Cardiac muscle cell (in vitro differentiated cells and primary cell): ENCODE results near the gene MPEG1. TPM values are rescaled to one million over a fixed set of nuclear protein-coding genes. Genes with fewer than 3 reads are reported as not detected.

ENCODE experiments used
- DNase-seq, 2 donors: peaks; one replicate each; pipeline versions ENCODE4 v3.0.0 to v3.0.0-alpha.2; 2010 to 2017; ENCODE audit warnings: low read depth in 1 of 2, low spot score in 1 of 2
- H3K27ac ChIP-seq: fragments of 200-600 bp; sonication (generic); 2 replicates; pipeline ENCODE4 v1.5.1; 2016
- H3K27me3 ChIP-seq: fragments of 200-600 bp; sonication (generic); 2 replicates; pipeline ENCODE4 v1.6.0; 2016; ENCODE audit warnings: control low read depth
- H3K36me3 ChIP-seq: fragments of 200-600 bp; sonication (generic); 2 replicates; pipeline ENCODE4 v1.5.1; 2016; ENCODE audit warnings: control low read depth
- H3K4me1 ChIP-seq: fragments of 200-600 bp; sonication (generic); 2 replicates; pipeline ENCODE4 v1.8.1; 2017; ENCODE audit warnings: low read depth, mild to moderate bottlenecking, mixed run types
- H3K4me3 ChIP-seq: fragments of 200-600 bp; sonication (generic); 2 replicates; pipeline ENCODE4 v1.5.1; 2016; ENCODE audit warnings: mild to moderate bottlenecking
- H3K9me3 ChIP-seq: fragments of 200-600 bp; sonication (generic); 2 replicates; pipeline ENCODE4 v1.5.1; 2017; ENCODE audit warnings: low read depth, mild to moderate bottlenecking, control low read depth
- polyA plus RNA-seq: library from polyadenylated mRNA; unstranded; fragments of >200 nt; fragmentation: Nextera tagmentation; extraction: Ambion mirVana; gene quantifications from 2 replicates; pipeline ENCODE4 v1.2.1, GENCODE V29; 2016
- total RNA-seq: library from RNA; depleted of rRNA; stranded (reverse); fragments of >200 nt; gene quantifications from 2 replicates; pipeline ENCODE4 v1.2.3, GENCODE V29; 2016
- TF ChIP-seq, protein P1 (sequence below): IDR thresholded peaks from 2 replicates; pipeline ENCODE4 v1.5.1; 2012; ENCODE audit warnings: low read depth, mild to moderate bottlenecking, low read length

MPEG1 gene
- total and polyA plus RNA-seq, 2 experiments from 2014 or later: not detected

DNA sequence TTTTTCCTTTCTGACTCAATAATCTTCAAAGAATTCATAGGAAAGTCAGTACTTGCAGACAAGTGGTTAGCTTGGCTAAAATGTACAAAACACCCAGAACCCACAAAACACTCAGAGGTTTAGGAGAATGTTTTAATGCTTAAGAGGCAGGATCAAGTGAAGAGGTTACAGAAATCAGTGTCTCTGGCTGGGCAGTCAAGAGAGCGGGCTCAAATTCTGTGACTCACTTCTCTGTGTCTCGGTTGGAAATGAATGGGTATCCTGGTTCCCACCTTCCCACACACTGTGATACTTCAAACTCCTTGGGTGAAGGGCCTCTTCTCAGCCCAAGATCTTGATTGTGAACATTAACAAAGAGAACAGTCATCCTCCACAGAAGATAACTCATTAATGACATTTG lies 3.8 kb downstream of the MPEG1 start:
- Histone ChIP-seq H3K27me3 (no peaks in the 10 kb centered on the region), H3K4me1 (no peaks in the 10 kb centered on the region), H3K4me3 (no peak overlapping the region), H3K36me3 (no peaks in the 10 kb centered on the region), H3K9me3 (no peaks in the 10 kb centered on the region), H3K27ac (no peak overlapping the region)
- TF ChIP-seq, protein P1, sequence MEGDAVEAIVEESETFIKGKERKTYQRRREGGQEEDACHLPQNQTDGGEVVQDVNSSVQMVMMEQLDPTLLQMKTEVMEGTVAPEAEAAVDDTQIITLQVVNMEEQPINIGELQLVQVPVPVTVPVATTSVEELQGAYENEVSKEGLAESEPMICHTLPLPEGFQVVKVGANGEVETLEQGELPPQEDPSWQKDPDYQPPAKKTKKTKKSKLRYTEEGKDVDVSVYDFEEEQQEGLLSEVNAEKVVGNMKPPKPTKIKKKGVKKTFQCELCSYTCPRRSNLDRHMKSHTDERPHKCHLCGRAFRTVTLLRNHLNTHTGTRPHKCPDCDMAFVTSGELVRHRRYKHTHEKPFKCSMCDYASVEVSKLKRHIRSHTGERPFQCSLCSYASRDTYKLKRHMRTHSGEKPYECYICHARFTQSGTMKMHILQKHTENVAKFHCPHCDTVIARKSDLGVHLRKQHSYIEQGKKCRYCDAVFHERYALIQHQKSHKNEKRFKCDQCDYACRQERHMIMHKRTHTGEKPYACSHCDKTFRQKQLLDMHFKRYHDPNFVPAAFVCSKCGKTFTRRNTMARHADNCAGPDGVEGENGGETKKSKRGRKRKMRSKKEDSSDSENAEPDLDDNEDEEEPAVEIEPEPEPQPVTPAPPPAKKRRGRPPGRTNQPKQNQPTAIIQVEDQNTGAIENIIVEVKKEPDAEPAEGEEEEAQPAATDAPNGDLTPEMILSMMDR: no peak
- peak in 1 of 2 donors; percentile 8 for DNase-seq

DNA sequence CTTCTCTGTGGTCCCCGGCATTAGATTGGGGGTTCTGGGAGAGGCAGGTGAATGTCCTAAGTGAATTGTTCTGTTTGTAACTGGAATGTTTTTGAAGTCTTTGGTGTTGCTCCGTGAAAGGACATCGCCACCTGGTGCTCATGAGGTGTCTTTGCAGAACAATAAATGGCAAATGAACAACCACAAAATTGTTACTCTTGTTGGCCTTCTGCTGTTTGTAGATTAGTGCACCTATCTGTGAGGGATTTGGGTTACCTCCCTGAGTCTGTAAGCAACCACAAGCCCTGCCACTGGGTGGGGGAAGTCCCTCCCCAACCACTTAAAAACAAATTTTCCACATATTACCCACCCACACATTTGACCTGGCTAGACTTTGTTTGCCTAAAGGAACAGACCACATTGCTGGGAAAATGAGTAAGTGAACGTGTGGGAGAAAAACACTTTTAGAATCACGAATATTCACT lies 4.7 kb downstream of the MPEG1 start:
- no peak overlapping the region for H3K27ac ChIP-seq

DNA sequence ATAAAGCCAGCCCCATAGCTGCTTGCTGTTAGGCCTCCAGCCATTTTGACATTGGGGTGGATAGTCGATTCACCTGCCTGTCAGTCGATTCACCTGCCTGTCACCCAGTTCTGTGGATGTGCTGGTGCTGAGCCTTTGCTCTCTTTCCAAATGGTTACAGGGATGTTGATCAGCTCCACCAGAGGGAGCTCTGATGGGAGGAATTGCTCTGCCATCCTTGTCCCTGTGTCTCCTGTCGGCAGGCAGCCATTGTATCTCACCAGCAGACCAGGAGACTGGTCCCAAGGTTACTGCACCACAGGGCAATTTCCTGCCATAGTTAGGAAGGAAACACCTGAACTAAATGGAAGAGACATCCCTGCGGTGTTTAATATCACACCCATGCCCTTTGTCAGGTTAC lies 6.1 kb downstream of the MPEG1 start:
- peak; percentile 50 to 52 for DNase-seq

More for the DNA sequence above, 4.7 kb downstream of the MPEG1 start:
- DNase-seq: peak; percentile 57 to 75
- TF ChIP-seq, protein P1: peak; percentile 74
- Histone ChIP-seq H3K9me3 (no peaks in the 10 kb centered on the region), H3K4me1 (no peaks in the 10 kb centered on the region), H3K4me3 (no peak overlapping the region), H3K27me3 (no peaks in the 10 kb centered on the region), H3K36me3 (no peaks in the 10 kb centered on the region)

DNA sequence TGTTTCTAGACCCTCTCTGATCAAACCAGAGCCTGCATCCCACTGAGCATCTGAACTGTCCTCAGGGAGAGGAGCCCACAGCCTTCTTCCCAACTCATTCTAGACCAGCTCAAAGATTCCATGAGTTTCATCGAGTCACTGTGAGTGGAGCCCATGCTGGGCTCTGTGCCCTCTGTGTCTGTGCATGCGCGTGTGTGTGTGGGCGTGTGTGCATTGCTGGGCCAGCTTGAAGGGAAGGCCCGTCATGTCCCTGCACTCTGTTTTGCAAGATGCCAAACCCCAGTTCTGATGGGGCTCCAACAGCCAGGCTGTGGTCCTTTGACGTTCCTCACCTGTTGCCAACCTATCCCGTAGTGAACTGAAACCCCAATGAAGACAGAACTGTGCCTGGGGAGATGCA lies 7.1 kb downstream of the MPEG1 start:
- Histone ChIP-seq H3K9me3 (no peaks in the 10 kb centered on the region), H3K4me3 (no peak overlapping the region), H3K27ac (no peak overlapping the region), H3K4me1 (no peaks in the 10 kb centered on the region), H3K27me3 (no peaks in the 10 kb centered on the region), H3K36me3 (no peaks in the 10 kb centered on the region)
- TF ChIP-seq, protein P1: no peak
- DNase-seq: no peak

More for the DNA sequence above, 6.1 kb downstream of the MPEG1 start:
- H3K27ac ChIP-seq: no peak overlapping the region
- H3K9me3 ChIP-seq: no peaks in the 10 kb centered on the region
- H3K36me3 ChIP-seq: no peaks in the 10 kb centered on the region
- no peaks in the 10 kb centered on the region for H3K4me1 ChIP-seq
- TF ChIP-seq, protein P1: peak; percentile 68
- H3K27me3 ChIP-seq: no peaks in the 10 kb centered on the region
- no peak overlapping the region for H3K4me3 ChIP-seq

DNA sequence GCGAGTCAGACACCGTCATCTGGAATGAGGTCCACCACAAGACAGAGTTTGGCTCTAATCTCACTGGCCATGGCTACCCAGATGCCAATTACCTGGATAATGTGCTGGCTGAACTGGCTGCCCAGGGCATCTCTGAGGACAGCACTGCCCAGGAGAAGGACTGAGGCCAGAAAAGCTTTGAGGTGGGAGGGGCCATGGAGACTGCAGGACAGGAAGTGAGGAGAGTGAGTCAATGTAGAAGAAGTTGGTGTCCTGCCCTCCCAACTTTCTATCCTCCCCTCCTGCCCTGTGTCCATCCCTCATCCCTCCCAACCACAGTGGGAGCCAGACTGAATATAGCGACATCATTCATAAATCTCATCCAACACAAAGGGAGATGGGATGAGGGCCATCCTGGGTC lies 8.0 kb downstream of the MPEG1 start:
- TF ChIP-seq, protein P1: no peak
- no peak overlapping the region for H3K4me3 ChIP-seq
- no peaks in the 10 kb centered on the region for H3K27me3 ChIP-seq
- no peaks in the 10 kb centered on the region for H3K4me1 ChIP-seq
- H3K27ac ChIP-seq: no peak overlapping the region
- DNase-seq: no peak
- H3K9me3 ChIP-seq: no peaks in the 10 kb centered on the region
- no peaks in the 10 kb centered on the region for H3K36me3 ChIP-seq

DNA sequence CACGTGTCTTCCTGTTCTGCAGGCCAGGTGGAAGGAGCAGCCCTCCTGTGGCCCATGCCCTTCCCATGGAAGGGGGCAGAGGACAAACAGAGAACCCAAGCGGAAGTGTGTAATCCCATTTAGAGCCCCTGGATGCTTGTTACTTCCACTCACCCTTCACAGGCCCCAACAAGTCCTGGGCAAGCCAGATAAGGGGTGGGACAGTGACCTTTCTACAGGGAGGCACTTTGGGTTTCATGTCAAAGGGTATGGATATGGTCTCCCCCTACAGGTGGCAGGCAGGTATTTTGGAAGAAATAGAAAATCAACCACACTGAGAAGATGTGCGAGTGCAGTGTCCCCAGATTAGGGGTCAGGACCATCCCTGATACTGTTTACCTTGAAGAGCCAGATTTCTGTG lies 11.4 kb downstream of the MPEG1 start:
- no peak overlapping the region for H3K27ac ChIP-seq
- H3K9me3 ChIP-seq: no peaks in the 10 kb centered on the region
- TF ChIP-seq, protein P1: peak; percentile 23
- no peaks in the 10 kb centered on the region for H3K4me1 ChIP-seq
- H3K4me3 ChIP-seq: no peak overlapping the region
- no peaks in the 10 kb centered on the region for H3K27me3 ChIP-seq
- DNase-seq: no peak
- no peaks in the 10 kb centered on the region for H3K36me3 ChIP-seq
